ENCODE results near the gene FAM193B.
A peak's percentile ranks its signal among the peaks of the same experiment; 100 is the strongest.

The FAM193B gene

GRCh38 chr5:177600508-177601018 is 46.2 kb upstream of the FAM193B start:
- TF ChIP-seq CTCF (IDR thresholded peaks at IDR 0.05; ENCODE audit: insufficient read depth, missing control alignments) = no peak
- FAIRE-seq = no peak
- no peak for DNase-seq (ENCODE audit: insufficient read length, low spot score)

GRCh38 chr5:177599731-177600507 is 45.6 kb upstream of the FAM193B start, which contains the start of gene B4GALT7:
B4GALT7 (plus strand) TSS chr5:177600132; CDS start chr5:177600211, 79 bp downstream.
- TF ChIP-seq CTCF (IDR thresholded peaks at IDR 0.05; ENCODE audit: insufficient read depth, missing control alignments) = no peak
- FAIRE-seq (no peak), DNase-seq (ENCODE audit: insufficient read length, low spot score) (peak; percentile 70)

- DNase-seq (ENCODE audit: insufficient read length, low spot score) (no peak), FAIRE-seq (no peak)
- no peak for TF ChIP-seq CTCF (IDR thresholded peaks at IDR 0.05; ENCODE audit: insufficient read depth, missing control alignments)
Observed at GRCh38 chr5:177598477-177598876, 44.1 kb upstream of the FAM193B start.

GRCh38 chr5:177596775-177597238 is 42.4 kb upstream of the FAM193B start:
- TF ChIP-seq CTCF (IDR thresholded peaks at IDR 0.05; ENCODE audit: insufficient read depth, missing control alignments) = no peak
- FAIRE-seq = no peak
- DNase-seq (ENCODE audit: insufficient read length, low spot score) = no peak

GRCh38 chr5:177595991-177596774 is 41.8 kb upstream of the FAM193B start:
- FAIRE-seq (no peak), DNase-seq (ENCODE audit: insufficient read length, low spot score) (no peak)
- no peak for TF ChIP-seq CTCF (IDR thresholded peaks at IDR 0.05; ENCODE audit: insufficient read depth, missing control alignments)

- FAIRE-seq (no peak), DNase-seq (ENCODE audit: insufficient read length, low spot score) (no peak)
- no peak for TF ChIP-seq CTCF (IDR thresholded peaks at IDR 0.05; ENCODE audit: insufficient read depth, missing control alignments)
Observed at GRCh38 chr5:177595026-177595585, 40.7 kb upstream of the FAM193B start.
